ENCODE data around the gene AKAP9.

The AKAP9 gene

GRCh38 chr7:92061154-92061553 is 120.5 kb downstream of the AKAP9 start:
- Histone ChIP-seq H2BK5ac (ENCODE audit: low read depth, low read length, poor library complexity) (no peak overlapping the region), H3K79me2 (ENCODE audit: control insufficient read depth, insufficient read depth, low read length, poor library complexity) (no peaks in the 10 kb centered on the region), H4K8ac (ENCODE audit: low read depth, low read length) (no peak overlapping the region), H3K79me1 (ENCODE audit: low read length) (no peaks in the 10 kb centered on the region), H3K4me2 (ENCODE audit: low read length) (no peak overlapping the region), H3K27me3 (ENCODE audit: insufficient read depth, low read length) (no peaks in the 10 kb centered on the region), H2AK5ac (ENCODE audit: low read length) (no peak overlapping the region), H3K4me3 (ENCODE audit: low read depth, low read length) (no peak overlapping the region), H3K36me3 (ENCODE audit: control insufficient read depth in 1 of 2, insufficient read depth in 2 of 2, low read length in 2 of 2) (no peaks in the 10 kb centered on the region), H3K23ac (ENCODE audit: low read length) (no peak overlapping the region), H2BK12ac (ENCODE audit: low read length) (no peak overlapping the region), H2BK120ac (ENCODE audit: insufficient read depth, low read length, poor library complexity) (no peak overlapping the region), H3K27ac (ENCODE audit: low read depth, low read length) (no peak overlapping the region), H2AFZ (ENCODE audit: insufficient read depth, low read length, poor library complexity) (no peak overlapping the region), H3K18ac (ENCODE audit: low read length) (no peak overlapping the region), H4K91ac (ENCODE audit: low read depth, low read length) (no peak overlapping the region), H3K14ac (ENCODE audit: low read length) (no peak overlapping the region), H3K9ac (ENCODE audit: low read length) (no peak overlapping the region), H3K9me3 (ENCODE audit: insufficient read depth, low read depth, low read length) (no peaks in the 10 kb centered on the region), H4K12ac (ENCODE audit: low read depth, low read length) (no peak overlapping the region), H3K4ac (ENCODE audit: low read depth, low read length) (no peak overlapping the region), H3K4me1 (ENCODE audit: control insufficient read depth in 1 of 2, insufficient read depth in 2 of 2, low read length in 2 of 2) (no peaks in the 10 kb centered on the region)
- no CpG with 5 or more reads among the region's 5 CpGs for WGBS (ENCODE audit: extremely low coverage, insufficient coverage, insufficient read length)
- no peak for DNase-seq

DNA sequence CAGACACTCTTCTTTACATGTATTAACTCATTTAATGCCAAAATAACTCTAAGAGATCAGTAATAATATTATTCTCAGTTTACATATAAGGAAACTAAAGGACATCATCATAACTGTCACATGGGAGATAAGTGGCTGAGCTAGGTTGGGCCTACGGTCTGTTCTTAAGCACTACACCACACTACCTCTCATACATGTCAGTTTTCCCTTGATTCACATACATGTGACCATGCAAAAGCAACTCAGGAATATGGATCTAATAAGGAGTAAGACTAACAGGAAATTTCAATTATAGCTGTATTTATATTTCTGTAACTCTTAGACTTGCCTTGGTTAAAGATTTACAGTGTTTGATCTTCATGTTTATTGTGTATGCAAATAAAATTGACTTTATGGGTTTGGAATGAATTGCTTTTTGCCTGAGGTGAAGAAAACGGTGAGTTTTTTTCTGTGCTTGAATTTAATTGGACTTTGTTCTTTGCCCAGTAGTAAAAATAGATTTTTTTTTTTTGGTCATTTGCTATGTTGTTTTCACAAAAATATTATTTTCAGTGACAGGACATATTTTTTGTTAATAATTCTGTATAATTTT is 123.9 kb downstream of the AKAP9 start:
- DNase-seq = no peak
- Histone ChIP-seq H3K4me1 (ENCODE audit: control insufficient read depth in 1 of 2, insufficient read depth in 2 of 2, low read length in 2 of 2) (no peaks in the 10 kb centered on the region), H4K91ac (ENCODE audit: low read depth, low read length) (no peak overlapping the region), H3K79me2 (ENCODE audit: control insufficient read depth, insufficient read depth, low read length, poor library complexity) (no peaks in the 10 kb centered on the region), H2BK12ac (ENCODE audit: low read length) (no peak overlapping the region), H3K27ac (ENCODE audit: low read depth, low read length) (no peak overlapping the region), H3K23ac (ENCODE audit: low read length) (no peak overlapping the region), H3K4ac (ENCODE audit: low read depth, low read length) (no peak overlapping the region), H4K12ac (ENCODE audit: low read depth, low read length) (no peak overlapping the region), H3K79me1 (ENCODE audit: low read length) (no peaks in the 10 kb centered on the region), H3K4me3 (ENCODE audit: low read depth, low read length) (no peak overlapping the region), H3K14ac (ENCODE audit: low read length) (no peak overlapping the region), H2AK5ac (ENCODE audit: low read length) (no peak overlapping the region), H4K8ac (ENCODE audit: low read depth, low read length) (no peak overlapping the region), H2BK5ac (ENCODE audit: low read depth, low read length, poor library complexity) (no peak overlapping the region), H3K27me3 (ENCODE audit: insufficient read depth, low read length) (no peaks in the 10 kb centered on the region), H3K9ac (ENCODE audit: low read length) (no peak overlapping the region), H2AFZ (ENCODE audit: insufficient read depth, low read length, poor library complexity) (no peak overlapping the region), H3K9me3 (ENCODE audit: insufficient read depth, low read depth, low read length) (no peaks in the 10 kb centered on the region), H2BK120ac (ENCODE audit: insufficient read depth, low read length, poor library complexity) (no peak overlapping the region), H3K4me2 (ENCODE audit: low read length) (no peak overlapping the region), H3K18ac (ENCODE audit: low read length) (no peak overlapping the region), H3K36me3 (ENCODE audit: control insufficient read depth in 1 of 2, insufficient read depth in 2 of 2, low read length in 2 of 2) (no peaks in the 10 kb centered on the region)
- no CpG with 5 or more reads among the region's 2 CpGs for WGBS (ENCODE audit: extremely low coverage, insufficient coverage, insufficient read length)

GRCh38 chr7:92071032-92071431 is 130.4 kb downstream of the AKAP9 start:
- no peak overlapping the region for H3K14ac ChIP-seq (ENCODE audit: low read length)
- no peak overlapping the region for H4K8ac ChIP-seq (ENCODE audit: low read depth, low read length)
- H3K4me3 ChIP-seq (ENCODE audit: low read depth, low read length) = no peak overlapping the region
- peaks cover 2% of the 10 kb centered on the region for H3K79me1 ChIP-seq (ENCODE audit: low read length)
- H2BK120ac ChIP-seq (ENCODE audit: insufficient read depth, low read length, poor library complexity) = no peak overlapping the region
- no peak overlapping the region for H2AK5ac ChIP-seq (ENCODE audit: low read length)
- H3K9me3 ChIP-seq (ENCODE audit: insufficient read depth, low read depth, low read length) = no peaks in the 10 kb centered on the region
- H2BK12ac ChIP-seq (ENCODE audit: low read length) = no peak overlapping the region
- H2BK5ac ChIP-seq (ENCODE audit: low read depth, low read length, poor library complexity) = no peak overlapping the region
- H3K4ac ChIP-seq (ENCODE audit: low read depth, low read length) = no peak overlapping the region
- WGBS (ENCODE audit: extremely low coverage, insufficient coverage, insufficient read length) = no CpG with 5 or more reads among the region's 5 CpGs
- no peak overlapping the region for H3K9ac ChIP-seq (ENCODE audit: low read length)
- no peak overlapping the region for H2AFZ ChIP-seq (ENCODE audit: insufficient read depth, low read length, poor library complexity)
- H3K27ac ChIP-seq (ENCODE audit: low read depth, low read length) = no peak overlapping the region
- H4K91ac ChIP-seq (ENCODE audit: low read depth, low read length) = no peak overlapping the region
- H3K27me3 ChIP-seq (ENCODE audit: insufficient read depth, low read length) = no peaks in the 10 kb centered on the region
- no peaks in the 10 kb centered on the region for H3K79me2 ChIP-seq (ENCODE audit: control insufficient read depth, insufficient read depth, low read length, poor library complexity)
- H3K36me3 ChIP-seq (ENCODE audit: control insufficient read depth in 1 of 2, insufficient read depth in 2 of 2, low read length in 2 of 2) = no peaks in the 10 kb centered on the region
- no peak for DNase-seq
- H3K4me2 ChIP-seq (ENCODE audit: low read length) = no peak overlapping the region
- no peak overlapping the region for H3K23ac ChIP-seq (ENCODE audit: low read length)
- H3K4me1 ChIP-seq (ENCODE audit: control insufficient read depth in 1 of 2, insufficient read depth in 2 of 2, low read length in 2 of 2) = no peaks in the 10 kb centered on the region
- no peak overlapping the region for H3K18ac ChIP-seq (ENCODE audit: low read length)
- no peak overlapping the region for H4K12ac ChIP-seq (ENCODE audit: low read depth, low read length)

- Histone ChIP-seq H4K8ac (ENCODE audit: low read depth, low read length) (no peak overlapping the region), H4K12ac (ENCODE audit: low read depth, low read length) (no peak overlapping the region), H2AFZ (ENCODE audit: insufficient read depth, low read length, poor library complexity) (no peak overlapping the region), H2BK5ac (ENCODE audit: low read depth, low read length, poor library complexity) (no peak overlapping the region), H2AK5ac (ENCODE audit: low read length) (no peak overlapping the region), H4K91ac (ENCODE audit: low read depth, low read length) (no peak overlapping the region), H3K4me3 (ENCODE audit: low read depth, low read length) (no peak overlapping the region), H3K4me2 (ENCODE audit: low read length) (no peak overlapping the region), H3K79me1 (ENCODE audit: low read length) (peaks cover 2% of the 10 kb centered on the region), H3K23ac (ENCODE audit: low read length) (no peak overlapping the region), H3K27ac (ENCODE audit: low read depth, low read length) (no peak overlapping the region), H3K14ac (ENCODE audit: low read length) (no peak overlapping the region), H3K9me3 (ENCODE audit: insufficient read depth, low read depth, low read length) (no peaks in the 10 kb centered on the region), H3K18ac (ENCODE audit: low read length) (no peak overlapping the region), H3K9ac (ENCODE audit: low read length) (no peak overlapping the region), H3K4me1 (ENCODE audit: control insufficient read depth in 1 of 2, insufficient read depth in 2 of 2, low read length in 2 of 2) (no peaks in the 10 kb centered on the region), H2BK120ac (ENCODE audit: insufficient read depth, low read length, poor library complexity) (no peak overlapping the region), H2BK12ac (ENCODE audit: low read length) (no peak overlapping the region), H3K79me2 (ENCODE audit: control insufficient read depth, insufficient read depth, low read length, poor library complexity) (no peaks in the 10 kb centered on the region), H3K4ac (ENCODE audit: low read depth, low read length) (no peak overlapping the region), H3K27me3 (ENCODE audit: insufficient read depth, low read length) (no peaks in the 10 kb centered on the region), H3K36me3 (ENCODE audit: control insufficient read depth in 1 of 2, insufficient read depth in 2 of 2, low read length in 2 of 2) (no peaks in the 10 kb centered on the region)
- DNase-seq = no peak
- no CpG with 5 or more reads among the region's 1 CpG for WGBS (ENCODE audit: extremely low coverage, insufficient coverage, insufficient read length)
Measured at GRCh38 chr7:92072121-92072520, 131.5 kb downstream of the AKAP9 start.

Measured in trophoblast cell (in vitro differentiated cells and primary cell).